Measurements from ENCODE around the gene CFAP74.

GRCh38 chr1:1957533-1957961 is 46.0 kb downstream of the CFAP74 start:
- TF ChIP-seq, protein P1, sequence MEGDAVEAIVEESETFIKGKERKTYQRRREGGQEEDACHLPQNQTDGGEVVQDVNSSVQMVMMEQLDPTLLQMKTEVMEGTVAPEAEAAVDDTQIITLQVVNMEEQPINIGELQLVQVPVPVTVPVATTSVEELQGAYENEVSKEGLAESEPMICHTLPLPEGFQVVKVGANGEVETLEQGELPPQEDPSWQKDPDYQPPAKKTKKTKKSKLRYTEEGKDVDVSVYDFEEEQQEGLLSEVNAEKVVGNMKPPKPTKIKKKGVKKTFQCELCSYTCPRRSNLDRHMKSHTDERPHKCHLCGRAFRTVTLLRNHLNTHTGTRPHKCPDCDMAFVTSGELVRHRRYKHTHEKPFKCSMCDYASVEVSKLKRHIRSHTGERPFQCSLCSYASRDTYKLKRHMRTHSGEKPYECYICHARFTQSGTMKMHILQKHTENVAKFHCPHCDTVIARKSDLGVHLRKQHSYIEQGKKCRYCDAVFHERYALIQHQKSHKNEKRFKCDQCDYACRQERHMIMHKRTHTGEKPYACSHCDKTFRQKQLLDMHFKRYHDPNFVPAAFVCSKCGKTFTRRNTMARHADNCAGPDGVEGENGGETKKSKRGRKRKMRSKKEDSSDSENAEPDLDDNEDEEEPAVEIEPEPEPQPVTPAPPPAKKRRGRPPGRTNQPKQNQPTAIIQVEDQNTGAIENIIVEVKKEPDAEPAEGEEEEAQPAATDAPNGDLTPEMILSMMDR (conservative IDR thresholded peaks at IDR 0.05; ENCODE audit: low read depth, low read length): no peak
- TF ChIP-seq EZH2phosphoT487 (IDR thresholded peaks at IDR 0.05; ENCODE audit: borderline replicate concordance, low read length) (no peak), EZH2 (IDR thresholded peaks at IDR 0.05; ENCODE audit: low read length, unreplicated experiment) (no peak)

All from PC-3 (cell line).